Measurements from ENCODE around the gene STPG2.

Gene STPG2

GRCh38 chr4:98170035-98170434, 26.8 kb upstream of the STPG2 start:
- no peak for TF ChIP-seq CTCF (IDR thresholded peaks at IDR 0.05; ENCODE audit: insufficient read depth, low read length, poor library complexity, severe bottlenecking)
- no peak for DNase-seq (ENCODE audit: extremely low read depth, insufficient read length)
- Histone ChIP-seq H3K27me3 (replicated peaks; ENCODE audit: control insufficient read depth, insufficient read depth, low read length) (no peaks in the 10 kb centered on the region), H3K36me3 (ENCODE audit: control insufficient read depth, insufficient read depth, low read length) (no peaks in the 10 kb centered on the region), H3K4me3 (replicated peaks; ENCODE audit: low read depth, low read length) (no peak overlapping the region)

GRCh38 chr4:98166731-98167041, 23.4 kb upstream of the STPG2 start:
- no peak for TF ChIP-seq CTCF (IDR thresholded peaks at IDR 0.05; ENCODE audit: insufficient read depth, low read length, poor library complexity, severe bottlenecking)
- H3K4me3 ChIP-seq (replicated peaks; ENCODE audit: low read depth, low read length): no peak overlapping the region
- no peaks in the 10 kb centered on the region for H3K36me3 ChIP-seq (ENCODE audit: control insufficient read depth, insufficient read depth, low read length)
- DNase-seq (ENCODE audit: extremely low read depth, insufficient read length): no peak
- no peaks in the 10 kb centered on the region for H3K27me3 ChIP-seq (replicated peaks; ENCODE audit: control insufficient read depth, insufficient read depth, low read length)

GRCh38 chr4:98166025-98166730, 22.9 kb upstream of the STPG2 start:
- H3K27me3 ChIP-seq (replicated peaks; ENCODE audit: control insufficient read depth, insufficient read depth, low read length): no peaks in the 10 kb centered on the region
- no peak for TF ChIP-seq CTCF (IDR thresholded peaks at IDR 0.05; ENCODE audit: insufficient read depth, low read length, poor library complexity, severe bottlenecking)
- no peak overlapping the region for H3K4me3 ChIP-seq (replicated peaks; ENCODE audit: low read depth, low read length)
- H3K36me3 ChIP-seq (ENCODE audit: control insufficient read depth, insufficient read depth, low read length): no peaks in the 10 kb centered on the region
- no peak for DNase-seq (ENCODE audit: extremely low read depth, insufficient read length)

- Histone ChIP-seq H3K4me3 (replicated peaks; ENCODE audit: low read depth, low read length) (no peak overlapping the region), H3K27me3 (replicated peaks; ENCODE audit: control insufficient read depth, insufficient read depth, low read length) (no peaks in the 10 kb centered on the region), H3K36me3 (ENCODE audit: control insufficient read depth, insufficient read depth, low read length) (no peaks in the 10 kb centered on the region)
- DNase-seq (ENCODE audit: extremely low read depth, insufficient read length): no peak
- TF ChIP-seq CTCF (IDR thresholded peaks at IDR 0.05; ENCODE audit: insufficient read depth, low read length, poor library complexity, severe bottlenecking): no peak
These were observed 19.4 kb upstream of the STPG2 start for GRCh38 chr4:98162696-98163095.

- H3K4me3 ChIP-seq (replicated peaks; ENCODE audit: low read depth, low read length): no peak overlapping the region
- TF ChIP-seq CTCF (IDR thresholded peaks at IDR 0.05; ENCODE audit: insufficient read depth, low read length, poor library complexity, severe bottlenecking): no peak
- H3K27me3 ChIP-seq (replicated peaks; ENCODE audit: control insufficient read depth, insufficient read depth, low read length): no peaks in the 10 kb centered on the region
- DNase-seq (ENCODE audit: extremely low read depth, insufficient read length): no peak
- H3K36me3 ChIP-seq (ENCODE audit: control insufficient read depth, insufficient read depth, low read length): no peaks in the 10 kb centered on the region
These were observed 8.1 kb upstream of the STPG2 start for GRCh38 chr4:98151145-98151924.

All from GM06990 (cell line).